Stomach (tissue), 4 donors: ENCODE measurements around the gene MALSU1.

Experiments used
- EP300 ChIP-seq: sonication (generic); formaldehyde crosslinking; IDR thresholded peaks from one replicate; pipeline ENCODE4 v1.6.1; 2017; ENCODE audit warnings: antibody characterized with exemption
- POLR2AphosphoS5 ChIP-seq, 3 donors: sonication (generic); formaldehyde crosslinking; IDR thresholded peaks; one replicate each; pipeline ENCODE4 v1.6.1; 2016; ENCODE audit warnings: antibody characterized with exemption in 3 of 3
- TF ChIP-seq, protein P1 (sequence below), 7 experiments: fragments of 450-650 bp in 4 of 7; fragments of 200-600 bp in 3 of 7; sonication (generic) in 3 of 7; IDR thresholded peaks; one replicate each; pipeline ENCODE4 v1.5.1; 2016 to 2019; ENCODE audit warnings: antibody characterized with exemption in 7 of 7, control low read depth in 2 of 7, mild to moderate bottlenecking in 1 of 7

DNA sequence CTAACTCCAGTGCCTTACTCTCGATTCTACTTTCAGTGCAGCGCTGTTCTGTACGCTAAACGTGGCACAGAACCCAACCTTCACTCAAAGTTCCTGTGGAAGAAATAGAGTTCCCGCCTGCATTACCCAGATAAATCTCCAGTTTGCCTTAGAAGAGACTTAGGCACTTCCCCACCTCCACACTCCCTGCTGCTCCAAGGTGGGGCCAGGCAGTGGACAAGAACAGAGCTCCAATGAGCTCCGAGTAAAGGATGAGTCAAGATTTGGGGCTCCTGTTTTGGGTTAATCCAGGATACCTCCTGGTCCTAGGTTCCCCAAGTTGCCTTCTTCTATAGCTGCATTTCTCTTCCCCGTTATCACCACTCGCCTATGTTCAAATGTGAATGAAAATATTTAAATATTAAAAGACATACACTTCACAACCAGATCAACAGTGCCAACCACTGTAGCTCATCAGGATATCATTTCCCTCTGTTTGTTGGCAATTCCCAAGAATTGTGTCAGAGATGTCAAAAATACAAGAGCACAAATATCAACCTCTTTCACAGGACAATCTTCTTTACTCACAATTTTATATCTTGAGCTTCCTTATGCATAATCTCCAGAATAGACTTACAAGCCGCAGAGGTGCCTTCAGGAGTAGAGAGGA, 48.0 kb downstream of the MALSU1 start:
- TF ChIP-seq POLR2AphosphoS5 (IDR thresholded peaks at IDR 0.05) (no peak), EP300 (no peak)
- TF ChIP-seq, protein P1, sequence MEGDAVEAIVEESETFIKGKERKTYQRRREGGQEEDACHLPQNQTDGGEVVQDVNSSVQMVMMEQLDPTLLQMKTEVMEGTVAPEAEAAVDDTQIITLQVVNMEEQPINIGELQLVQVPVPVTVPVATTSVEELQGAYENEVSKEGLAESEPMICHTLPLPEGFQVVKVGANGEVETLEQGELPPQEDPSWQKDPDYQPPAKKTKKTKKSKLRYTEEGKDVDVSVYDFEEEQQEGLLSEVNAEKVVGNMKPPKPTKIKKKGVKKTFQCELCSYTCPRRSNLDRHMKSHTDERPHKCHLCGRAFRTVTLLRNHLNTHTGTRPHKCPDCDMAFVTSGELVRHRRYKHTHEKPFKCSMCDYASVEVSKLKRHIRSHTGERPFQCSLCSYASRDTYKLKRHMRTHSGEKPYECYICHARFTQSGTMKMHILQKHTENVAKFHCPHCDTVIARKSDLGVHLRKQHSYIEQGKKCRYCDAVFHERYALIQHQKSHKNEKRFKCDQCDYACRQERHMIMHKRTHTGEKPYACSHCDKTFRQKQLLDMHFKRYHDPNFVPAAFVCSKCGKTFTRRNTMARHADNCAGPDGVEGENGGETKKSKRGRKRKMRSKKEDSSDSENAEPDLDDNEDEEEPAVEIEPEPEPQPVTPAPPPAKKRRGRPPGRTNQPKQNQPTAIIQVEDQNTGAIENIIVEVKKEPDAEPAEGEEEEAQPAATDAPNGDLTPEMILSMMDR (IDR thresholded peaks at IDR 0.05) = no peak
